Left lung (tissue), 10 donors: ENCODE results near the gene XIRP2. TPM values are rescaled to one million over a fixed set of nuclear protein-coding genes. Genes with fewer than 3 reads are reported as not detected.

Experiments
- ATAC-seq: fragments of 200-7000 bp; cut with Tn5 transposase; one replicate; pipeline ENCODE4 v1.9.1; 2020; ENCODE audit warnings: moderate library complexity
- DNase-seq, 4 donors: peaks; one replicate each; pipeline ENCODE4 v3.0.0-alpha.2; 2013 to 2020
- H3K27ac ChIP-seq, 2 donors: fragments of 200-600 bp; sonication (generic) in 1 of 2; one replicate each; pipeline versions ENCODE4 v1.5.0 to v1.8.0; 2020 to 2021
- H3K27me3 ChIP-seq, 2 donors: fragments of 200-600 bp; sonication (generic) in 1 of 2; one replicate each; pipeline versions ENCODE4 v1.5.0 to v1.8.0; 2020 to 2021
- H3K36me3 ChIP-seq, 2 donors: fragments of 200-600 bp; sonication (generic) in 1 of 2; one replicate each; pipeline versions ENCODE4 v1.5.0 to v1.8.0; 2020 to 2021
- H3K4me1 ChIP-seq, 2 donors: fragments of 200-600 bp; one replicate each; pipeline ENCODE4 v1.8.0; 2021
- H3K4me3 ChIP-seq, 2 donors: fragments of 200-600 bp; sonication (generic) in 1 of 2; one replicate each; pipeline versions ENCODE4 v1.5.0 to v1.8.0; 2020 to 2021; ENCODE audit warnings: mild to moderate bottlenecking in 1 of 2
- H3K9me3 ChIP-seq, 2 donors: fragments of 200-600 bp; sonication (generic) in 1 of 2; one replicate each; pipeline versions ENCODE4 v1.5.0 to v1.8.0; 2020 to 2021
- CTCF ChIP-seq, 2 donors: fragments of 200-600 bp; sonication (generic) in 1 of 2; IDR thresholded peaks; one replicate each; pipeline versions ENCODE4 v1.5.0 to v1.8.0; 2021; ENCODE audit warnings: antibody characterized with exemption in 2 of 2
- intact Hi-C, 2 donors: fragments of 100-400 bp; cut with DNase I; formaldehyde crosslinking; loops; one replicate each; pipeline versions ENCODE4 v1.11.2 to v1.14.2; 2022
- polyA plus RNA-seq, 6 donors: library from polyadenylated mRNA; unstranded; fragments of 120-200 nt; gene quantifications; one replicate each; pipeline ENCODE4 v1.2.1, GENCODE V29; 2013; ENCODE audit not compliant: insufficient read length in 6 of 6
- total RNA-seq, 2 donors: library from RNA; stranded (reverse); fragmentation: NEBNext Ultra II Directional; extraction: Animal tissue kit (Norgen Biotek cat#: 25700); gene quantifications; one replicate each; pipeline ENCODE4 v1.2.1, GENCODE V29; 2021
- donor health status: DM: no; HTN: yes; CAD: no.
- donor health status: DM: no; HTN: no; CAD: no.

Gene XIRP2
- total and polyA plus RNA-seq, 8 donors, result 0.08 to 0.37 (median 0.27) TPM

GRCh38 chr2:166969486-166969885 lies 81.2 kb downstream of the XIRP2 start:
- no peak for DNase-seq
- no peak overlapping the region for H3K4me3 ChIP-seq
- intact Hi-C loops, result no loop called here

GRCh38 chr2:166972002-166972401 lies 83.7 kb downstream of the XIRP2 start:
- H3K27me3 ChIP-seq, result no peaks in the 10 kb centered on the region
- no peak overlapping the region for H3K27ac ChIP-seq
- no peaks in the 10 kb centered on the region for H3K36me3 ChIP-seq
- no peak for DNase-seq
- no peaks in the 10 kb centered on the region for H3K9me3 ChIP-seq
- no peaks in the 10 kb centered on the region for H3K4me1 ChIP-seq
- ATAC-seq, result no peak
- no peak overlapping the region for H3K4me3 ChIP-seq
- TF ChIP-seq CTCF (IDR thresholded peaks at IDR 0.05), result no peak
- intact Hi-C loops, result no loop called here

More at GRCh38 chr2:166969486-166969885, 81.2 kb downstream of the XIRP2 start:
- Histone ChIP-seq H3K27me3 (no peaks in the 10 kb centered on the region), H3K9me3 (no peaks in the 10 kb centered on the region), H3K4me1 (no peaks in the 10 kb centered on the region), H3K36me3 (no peaks in the 10 kb centered on the region), H3K27ac (no peak overlapping the region)
- no peak for ATAC-seq
- TF ChIP-seq CTCF (IDR thresholded peaks at IDR 0.05), result no peak

GRCh38 chr2:166972418-166972817 lies 84.1 kb downstream of the XIRP2 start:
- Histone ChIP-seq H3K27me3 (no peaks in the 10 kb centered on the region), H3K4me3 (no peak overlapping the region), H3K27ac (no peak overlapping the region), H3K36me3 (no peaks in the 10 kb centered on the region), H3K4me1 (no peaks in the 10 kb centered on the region), H3K9me3 (no peaks in the 10 kb centered on the region)
- intact Hi-C loops, result no loop called here
- ATAC-seq (no peak), DNase-seq (no peak)
- no peak for TF ChIP-seq CTCF (IDR thresholded peaks at IDR 0.05)

GRCh38 chr2:166984188-166984587 lies 95.9 kb downstream of the XIRP2 start:
- no peaks in the 10 kb centered on the region for H3K4me1 ChIP-seq
- H3K4me3 ChIP-seq, result no peak overlapping the region
- no peak for TF ChIP-seq CTCF (IDR thresholded peaks at IDR 0.05)
- no peak for ATAC-seq
- H3K27me3 ChIP-seq, result no peaks in the 10 kb centered on the region
- intact Hi-C loops, result no loop called here
- no peaks in the 10 kb centered on the region for H3K36me3 ChIP-seq
- H3K27ac ChIP-seq, result no peak overlapping the region
- H3K9me3 ChIP-seq, result peaks cover 0 to 30% of the 10 kb centered on the region in 2 donors
- DNase-seq, result no peak

GRCh38 chr2:166984797-166985196 lies 96.5 kb downstream of the XIRP2 start:
- H3K4me3 ChIP-seq, result no peak overlapping the region
- H3K27ac ChIP-seq, result no peak overlapping the region
- H3K4me1 ChIP-seq, result no peaks in the 10 kb centered on the region
- TF ChIP-seq CTCF (IDR thresholded peaks at IDR 0.05), result no peak
- H3K27me3 ChIP-seq, result no peaks in the 10 kb centered on the region
- DNase-seq (no peak), ATAC-seq (no peak)
- peaks cover 0 to 25% of the 10 kb centered on the region in 2 donors for H3K9me3 ChIP-seq
- intact Hi-C loops, result no loop called here
- no peaks in the 10 kb centered on the region for H3K36me3 ChIP-seq
